CD4-positive, alpha-beta T cell treated with Interleukin-21 for 1 hour (primary cell): ENCODE data around the gene SLC39A7.
A peak's percentile ranks its signal among the peaks of the same experiment; 100 is the strongest.

ENCODE experiments used
- DNase-seq: peaks from one replicate; pipeline ENCODE4 v3.0.0-alpha.2; 2020

Gene SLC39A7

DNA sequence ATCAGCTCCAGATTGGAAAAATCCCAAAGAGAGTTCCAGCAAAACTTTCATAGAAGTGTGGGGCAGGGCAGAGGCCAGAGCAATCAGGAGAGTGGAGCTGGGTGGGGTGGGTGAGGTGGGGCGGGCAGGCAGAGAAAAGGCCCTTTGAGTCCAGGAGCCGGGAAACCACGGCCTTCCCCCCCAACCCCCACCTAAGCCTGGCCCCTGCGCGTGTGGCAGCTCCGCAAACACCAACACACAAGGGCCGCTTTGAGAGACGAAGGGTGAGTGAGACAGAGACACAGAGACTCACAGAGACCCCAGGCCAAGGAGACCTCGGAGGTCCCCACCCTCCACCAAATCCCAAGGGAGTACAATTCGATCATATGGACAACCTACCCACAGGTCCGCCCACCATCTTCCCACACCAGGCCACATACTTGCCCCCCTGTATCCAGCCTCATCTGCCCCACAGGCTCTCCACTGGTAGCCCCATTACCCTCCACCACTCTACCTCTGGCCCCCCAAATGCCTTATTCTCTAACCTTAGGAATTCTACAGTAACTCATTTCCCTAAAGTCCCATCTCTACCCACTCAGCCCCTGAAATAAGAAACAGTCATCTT, 10.1 kb upstream of the SLC39A7 start:
- no peak for DNase-seq

DNA sequence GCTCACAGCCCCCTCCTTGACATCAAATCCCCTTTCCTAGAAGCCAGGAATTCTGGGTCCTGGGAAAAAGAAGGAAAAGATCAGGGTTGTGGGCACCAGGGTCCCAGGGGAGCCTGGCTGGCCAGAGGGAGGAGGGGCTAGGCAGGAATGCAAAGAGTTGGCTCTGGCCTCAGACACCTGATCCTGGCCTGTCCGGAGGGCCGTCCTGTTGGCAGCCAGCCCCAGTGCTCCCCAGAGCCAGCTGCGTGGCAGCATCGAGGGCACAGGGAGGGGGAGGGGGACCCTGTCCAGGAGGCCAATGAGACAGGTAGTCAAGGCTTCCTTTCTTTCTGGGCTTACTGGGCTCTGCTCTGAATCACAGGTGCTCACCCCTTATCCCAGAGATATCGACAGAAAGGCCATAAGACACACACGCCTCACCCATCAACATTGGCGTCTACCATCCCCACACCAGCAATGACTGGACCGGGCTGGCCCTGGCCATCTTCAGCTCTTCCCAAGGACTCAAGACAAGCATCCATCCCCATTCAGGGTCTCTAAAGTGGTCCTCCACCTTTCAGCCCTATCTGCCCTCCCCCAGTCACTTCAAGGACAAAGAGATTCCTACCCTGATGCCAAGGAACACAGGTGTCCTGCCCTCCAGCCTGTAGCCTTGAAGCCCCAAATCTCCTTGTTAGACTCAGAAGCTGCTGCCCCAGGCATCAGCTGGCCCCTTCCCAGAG, 9.1 kb upstream of the SLC39A7 start:
- no peak for DNase-seq

DNA sequence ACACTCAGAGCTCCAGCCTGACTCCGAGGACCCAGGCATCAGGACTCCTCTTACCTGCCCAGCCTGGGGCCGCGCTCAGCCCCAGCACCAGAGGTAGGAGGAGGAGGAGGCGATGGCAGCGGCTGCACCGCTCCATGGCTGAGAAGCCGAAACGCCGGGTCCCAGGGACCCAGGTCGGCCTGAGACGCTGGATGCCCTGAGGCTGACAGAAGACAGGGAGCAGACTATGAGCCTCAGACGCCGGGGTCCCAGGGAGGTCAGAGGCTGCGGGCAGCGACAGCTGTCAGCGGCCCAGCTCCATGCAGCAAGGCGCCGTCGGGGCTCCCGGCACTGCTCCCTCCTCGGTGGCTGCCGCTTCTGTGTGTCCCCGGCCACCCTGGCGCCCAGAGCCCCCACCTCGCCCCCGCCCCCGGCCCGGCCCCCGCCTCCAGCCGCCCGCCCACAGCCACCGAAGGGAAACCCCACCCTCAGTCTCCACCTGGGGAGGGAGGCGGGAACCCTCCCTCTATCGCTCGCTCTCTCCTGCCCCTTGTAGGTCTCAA, 8.5 kb upstream of the SLC39A7 start, which contains the start of gene COL11A2:
TSS of gene COL11A2 (minus strand) at position 363 of the 542 bp plus-strand sequence. CDS start at position 136, 227 bp downstream.
- peak; percentile 39 for DNase-seq

DNA sequence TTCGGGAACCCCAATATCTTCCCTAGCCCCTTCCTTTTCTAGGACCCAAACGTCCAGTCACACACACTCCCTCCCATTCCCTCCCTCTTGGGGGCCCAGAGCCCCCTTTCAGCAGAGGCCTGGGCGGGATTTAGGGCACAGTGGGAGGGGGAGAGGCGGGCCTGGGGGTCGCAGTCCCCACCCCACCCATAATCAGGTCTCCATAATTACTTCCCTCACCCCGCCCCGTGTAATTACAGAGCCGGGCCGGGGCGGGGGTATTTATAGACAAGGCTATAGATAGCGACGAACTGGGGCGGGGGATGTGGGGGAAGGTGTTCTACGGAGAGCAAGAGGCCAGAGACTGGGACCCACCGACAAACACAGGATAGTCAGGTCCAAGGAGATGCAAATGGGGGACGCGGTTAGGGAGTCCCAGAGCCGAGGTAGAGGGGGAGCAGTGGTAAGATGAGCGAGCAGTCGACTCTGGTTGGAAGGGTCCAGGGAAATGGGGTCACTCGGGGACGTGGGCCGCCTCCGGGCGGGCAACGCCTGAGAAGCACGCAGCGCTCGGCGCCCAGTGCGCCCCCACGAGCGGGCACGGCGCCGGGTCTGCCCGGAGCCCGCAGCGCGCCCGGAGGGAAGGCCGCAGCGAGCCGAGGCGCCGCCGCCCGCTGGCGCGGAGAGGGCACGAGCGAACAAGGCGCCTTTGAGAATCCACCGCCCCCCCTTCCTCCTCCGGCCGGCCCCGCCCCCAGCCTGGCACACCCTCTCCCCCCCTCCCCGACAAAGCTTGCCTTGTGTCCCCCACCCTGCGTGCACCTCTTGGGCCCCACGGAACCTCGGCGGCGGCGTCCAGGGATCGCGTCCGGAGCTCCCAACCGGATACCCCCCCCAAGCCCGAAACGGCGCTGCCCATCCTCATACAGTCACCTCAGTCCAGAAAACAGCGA, 7.7 kb upstream of the SLC39A7 start:
- peak; percentile 25 for DNase-seq

DNA sequence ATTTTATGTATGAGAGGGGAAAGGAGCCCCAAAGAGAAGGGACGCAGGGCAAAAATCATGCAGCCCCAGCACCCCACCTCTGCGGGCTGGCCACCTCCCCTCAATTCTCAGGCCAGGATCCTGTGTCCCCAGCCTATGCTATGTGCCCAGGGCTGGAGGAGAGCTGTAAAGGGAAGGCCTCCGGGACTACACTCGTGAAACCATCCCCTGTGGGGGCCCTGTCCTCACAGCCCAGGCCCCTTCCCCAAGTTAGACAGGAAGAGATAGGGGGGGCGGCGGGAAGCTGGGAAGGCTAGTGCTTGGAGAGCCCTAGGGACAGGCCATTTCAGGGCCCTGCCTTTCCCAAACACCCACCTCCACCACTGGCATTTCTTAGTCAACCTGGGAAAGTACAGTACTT, 7.0 kb upstream of the SLC39A7 start:
- DNase-seq, result no peak

DNA sequence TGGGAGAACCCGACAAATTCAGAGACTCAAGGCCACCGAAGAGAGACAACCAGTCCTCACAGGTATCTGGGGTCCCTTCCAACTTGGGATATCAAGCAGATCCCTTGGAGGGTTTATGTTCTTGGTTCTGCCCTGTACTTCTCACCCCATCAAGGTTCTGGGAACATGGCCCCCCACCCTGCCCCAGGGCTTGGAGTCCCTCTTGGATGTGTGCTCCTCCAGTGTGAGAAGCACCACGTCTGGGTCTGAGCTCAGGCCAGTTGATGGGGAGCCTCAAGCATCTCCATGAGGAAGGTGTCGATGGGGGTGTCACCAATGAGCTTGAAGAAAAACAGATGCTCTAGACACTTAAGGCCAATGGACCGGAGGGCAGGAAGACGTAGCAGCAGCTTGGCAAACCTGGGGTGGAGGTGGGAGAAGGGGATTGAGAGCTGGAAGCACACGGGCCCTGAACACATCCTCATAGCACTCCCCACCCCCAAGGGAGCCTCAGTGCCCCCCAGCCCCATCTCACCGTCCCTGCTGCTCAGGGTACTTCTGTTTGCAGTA, 6.2 kb upstream of the SLC39A7 start:
- DNase-seq, result no peak

DNA sequence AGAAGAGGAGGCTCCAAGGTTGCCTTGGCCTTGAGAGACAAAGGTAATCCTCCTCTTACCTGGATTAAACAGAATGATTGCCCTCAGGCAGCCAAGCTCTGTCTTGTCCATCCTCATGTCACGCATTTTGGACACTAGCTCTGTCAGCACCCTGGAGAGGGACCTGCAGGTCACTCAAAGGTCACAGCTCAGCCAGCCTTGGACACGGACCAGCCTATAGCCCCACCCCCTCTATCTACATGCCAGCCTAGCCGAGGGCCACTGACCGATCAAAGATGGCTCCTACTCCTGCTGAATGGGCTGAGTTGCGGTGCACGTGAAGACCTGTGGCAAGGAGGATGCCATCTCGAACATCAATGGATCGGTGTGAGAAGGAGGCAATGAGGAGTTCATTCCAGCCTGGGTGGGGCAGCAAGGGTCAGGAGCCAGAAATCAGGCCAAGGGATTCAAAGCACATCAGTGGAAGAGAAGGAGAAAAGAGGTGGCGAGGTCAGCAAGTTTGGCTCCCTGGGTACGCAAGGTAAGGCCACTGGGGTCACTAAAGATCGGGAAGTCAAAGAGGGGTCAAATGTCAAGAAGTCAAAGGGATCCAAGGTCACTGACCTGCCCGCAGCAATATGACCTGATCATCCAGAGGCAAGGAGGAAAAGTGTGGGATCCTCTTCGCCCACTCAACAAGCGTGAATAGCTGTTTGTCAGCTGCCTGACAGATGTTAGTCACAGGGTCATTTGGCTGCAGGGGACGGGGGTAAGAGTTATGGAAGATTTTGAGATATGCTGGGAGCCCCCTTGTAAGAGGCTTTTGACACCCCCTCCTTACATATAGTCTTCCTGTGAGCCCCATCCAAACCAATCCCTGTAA, 5.1 kb upstream of the SLC39A7 start:
- no peak for DNase-seq

DNA sequence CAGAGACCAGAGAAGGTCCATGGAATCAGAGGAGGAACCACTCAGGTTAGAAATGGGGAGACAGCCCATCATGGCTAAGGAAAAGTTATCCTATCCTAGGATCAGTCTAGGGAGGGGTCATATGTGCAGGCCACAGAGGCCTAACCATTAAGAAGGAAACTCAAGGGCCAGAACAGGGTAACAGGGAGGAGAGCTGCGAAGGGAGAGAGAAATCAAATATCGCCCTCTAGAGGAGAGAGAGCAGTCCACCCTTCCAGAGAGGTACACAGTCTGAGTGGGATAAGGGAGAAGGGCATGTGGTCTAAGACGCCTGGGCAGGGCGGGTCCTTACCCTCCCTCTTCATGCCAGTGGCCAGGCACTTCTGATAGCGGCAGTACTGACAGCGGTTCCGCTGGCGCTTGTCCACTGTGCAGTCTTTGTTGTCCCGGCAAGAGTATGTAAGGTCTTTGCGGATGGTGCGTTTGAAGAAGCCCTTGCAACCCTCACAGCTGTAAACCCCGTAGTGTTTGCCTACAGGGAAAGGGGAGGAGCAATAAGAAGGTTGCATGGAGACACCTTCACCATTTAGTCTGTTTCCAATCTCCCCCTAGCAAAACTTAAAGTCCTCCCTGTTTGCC, 3.1 kb upstream of the SLC39A7 start:
- DNase-seq, result peak; percentile 67

DNA sequence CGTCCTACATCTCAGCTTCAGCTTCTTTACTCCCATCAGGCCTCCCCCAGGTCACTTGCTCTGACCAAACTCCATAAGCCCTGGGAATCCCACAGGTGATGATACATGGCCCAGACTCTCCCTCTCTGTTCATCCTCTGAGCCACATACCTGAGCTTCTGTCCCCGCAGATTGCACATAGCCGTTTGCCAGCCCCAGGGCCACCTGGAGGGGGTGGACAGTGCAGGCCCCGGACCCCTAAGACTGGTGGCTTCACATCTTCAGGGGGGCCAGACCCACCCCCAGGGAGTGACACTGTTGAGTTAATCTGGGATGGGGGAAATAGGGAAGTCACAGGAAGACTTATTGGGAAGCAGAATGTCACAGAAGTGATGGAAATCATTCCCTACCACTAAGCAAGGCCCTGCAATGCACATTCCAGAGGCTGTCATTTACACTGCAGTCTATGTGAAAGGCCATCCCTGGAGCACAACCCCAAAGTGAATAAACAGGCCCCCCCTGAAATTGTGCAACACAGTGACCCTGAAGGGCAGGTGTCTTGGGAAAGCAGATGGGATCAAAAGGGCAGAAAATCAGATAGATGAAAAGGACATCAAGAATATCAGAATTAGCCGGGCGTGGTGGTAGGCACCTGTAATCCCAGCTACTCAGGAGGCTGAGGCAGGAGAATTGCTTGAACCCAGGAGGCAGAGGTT, 2.4 kb upstream of the SLC39A7 start:
- DNase-seq, result no peak

DNA sequence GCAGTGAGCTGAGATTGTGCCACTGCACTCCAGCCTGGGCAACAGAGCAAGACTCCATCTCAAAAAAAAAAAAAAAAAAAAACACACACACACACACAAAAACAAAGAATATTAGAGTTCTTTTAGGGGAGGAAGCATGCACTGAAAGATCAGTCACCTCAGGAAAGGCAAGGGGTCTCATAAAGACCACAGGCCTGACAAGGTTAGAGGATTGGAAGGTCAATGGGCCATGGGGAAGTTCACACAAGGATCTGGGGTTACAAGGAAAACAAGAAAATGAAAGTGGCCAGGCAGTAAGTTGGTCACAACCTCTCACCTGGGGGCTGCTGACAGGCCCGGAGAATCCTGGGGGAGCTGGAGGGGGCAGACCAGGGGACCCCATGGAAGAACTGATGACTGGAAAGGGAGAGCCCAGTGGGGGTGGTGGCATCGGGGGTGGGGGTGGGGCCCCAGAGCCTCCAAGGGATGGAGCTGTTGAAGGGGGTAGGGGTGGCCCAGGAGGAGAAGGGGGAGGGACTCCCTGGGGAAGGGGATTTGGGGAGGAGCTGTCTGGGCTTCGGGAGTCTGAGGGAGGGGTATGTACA, 1.7 kb upstream of the SLC39A7 start:
- no peak for DNase-seq

DNA sequence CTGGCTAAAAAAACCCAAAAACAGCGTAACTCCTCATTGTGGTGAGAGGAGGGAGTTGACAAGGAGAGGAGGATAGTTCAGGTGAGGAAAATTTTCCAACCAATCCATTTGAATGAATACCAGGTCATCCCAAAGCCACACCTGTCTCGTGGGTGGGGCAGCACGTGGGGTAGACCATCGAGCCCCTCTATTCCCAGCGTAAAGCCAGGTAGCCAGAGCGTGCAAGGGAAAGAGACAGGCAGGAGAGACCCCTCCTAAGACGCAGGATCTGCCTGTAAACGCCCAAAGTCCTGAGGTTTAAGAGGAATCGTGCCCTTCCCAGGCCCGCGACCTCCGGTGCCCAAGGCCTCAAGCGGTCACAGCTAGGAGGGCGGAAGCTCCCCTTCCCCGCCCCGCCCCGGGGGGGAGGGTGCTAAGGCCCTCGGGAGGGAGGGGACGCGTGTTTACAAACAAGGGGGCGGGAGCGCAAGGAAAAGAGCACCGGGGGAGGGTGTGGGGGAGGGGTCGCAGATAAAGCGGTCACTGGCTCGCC, 914 bp upstream of the SLC39A7 start:
- no peak for DNase-seq

DNA sequence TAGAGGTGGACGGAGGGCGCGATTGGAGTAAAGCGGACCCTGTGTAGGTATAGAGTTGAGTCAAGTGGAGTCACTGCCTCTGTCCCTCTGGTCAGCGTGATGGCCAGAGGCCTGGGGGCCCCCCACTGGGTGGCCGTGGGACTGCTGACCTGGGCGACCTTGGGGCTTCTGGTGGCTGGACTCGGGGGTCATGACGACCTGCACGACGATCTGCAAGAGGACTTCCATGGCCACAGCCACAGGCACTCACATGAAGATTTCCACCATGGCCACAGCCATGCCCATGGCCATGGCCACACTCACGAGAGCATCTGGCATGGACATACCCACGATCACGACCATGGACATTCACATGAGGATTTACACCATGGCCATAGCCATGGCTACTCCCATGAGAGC, 479 bp downstream of the SLC39A7 start:
- no peak for DNase-seq

DNA sequence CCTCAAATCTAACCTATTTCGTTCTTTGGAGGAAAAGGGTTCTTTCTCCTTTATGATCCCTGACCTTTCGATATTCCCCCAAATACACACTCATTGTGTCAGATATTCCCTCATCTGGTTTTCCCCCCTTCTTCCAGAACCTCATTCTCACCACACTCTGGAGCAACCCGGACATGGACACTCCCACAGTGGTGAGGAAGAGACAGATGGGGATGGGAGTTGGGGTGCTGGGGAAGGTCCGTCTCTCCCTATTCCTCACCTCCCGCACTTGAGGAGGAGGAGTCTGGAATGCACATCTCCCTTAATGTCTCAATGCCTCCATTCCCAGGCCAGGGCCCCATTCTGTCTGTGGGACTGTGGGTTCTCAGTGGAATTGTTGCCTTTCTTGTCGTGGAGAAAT, 1.3 kb downstream of the SLC39A7 start:
- DNase-seq, result no peak

DNA sequence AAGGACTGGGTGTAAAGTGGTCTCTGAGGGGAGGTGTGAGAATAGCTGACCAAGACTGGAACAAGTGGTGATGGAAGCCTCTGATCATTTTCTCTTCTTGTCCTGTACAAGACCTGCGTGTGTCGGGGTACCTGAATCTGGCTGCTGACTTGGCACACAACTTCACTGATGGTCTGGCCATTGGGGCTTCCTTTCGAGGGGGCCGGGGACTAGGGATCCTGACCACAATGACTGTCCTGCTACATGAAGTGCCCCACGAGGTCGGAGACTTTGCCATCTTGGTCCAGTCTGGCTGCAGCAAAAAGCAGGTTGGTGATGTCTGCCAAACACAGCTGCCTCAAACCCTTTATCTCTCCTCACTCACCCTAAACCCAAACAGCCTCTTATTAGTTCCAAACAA, 2.1 kb downstream of the SLC39A7 start:
- no peak for DNase-seq

DNA sequence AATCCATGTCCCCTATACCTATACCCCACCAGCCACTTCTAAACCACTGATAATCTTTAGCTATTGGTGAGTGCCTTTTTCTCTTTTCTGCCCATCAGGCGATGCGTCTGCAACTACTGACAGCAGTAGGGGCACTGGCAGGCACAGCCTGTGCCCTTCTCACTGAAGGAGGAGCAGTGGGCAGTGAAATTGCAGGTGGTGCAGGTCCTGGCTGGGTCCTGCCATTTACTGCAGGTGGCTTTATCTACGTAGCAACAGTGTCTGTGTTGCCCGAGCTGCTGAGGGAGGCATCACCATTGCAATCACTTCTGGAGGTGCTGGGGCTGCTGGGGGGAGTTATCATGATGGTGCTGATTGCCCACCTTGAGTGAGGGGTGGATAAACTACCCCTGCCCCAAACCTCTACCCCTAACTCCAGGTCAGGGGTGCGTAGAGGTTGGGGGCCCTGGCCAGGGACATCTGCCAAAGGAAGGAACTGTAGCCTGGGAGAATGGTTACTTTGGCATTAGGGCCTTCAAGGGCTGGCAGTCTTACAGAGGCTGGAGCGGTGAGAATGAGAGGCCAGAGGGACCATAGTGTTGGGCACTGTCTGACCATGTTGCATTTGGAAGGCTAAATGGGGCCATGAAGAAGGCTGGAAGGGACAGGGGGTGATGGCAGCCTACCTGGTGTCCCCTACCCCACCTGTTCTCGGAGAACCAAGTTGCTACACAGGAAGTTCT, 2.9 kb downstream of the SLC39A7 start:
- no peak for DNase-seq

DNA sequence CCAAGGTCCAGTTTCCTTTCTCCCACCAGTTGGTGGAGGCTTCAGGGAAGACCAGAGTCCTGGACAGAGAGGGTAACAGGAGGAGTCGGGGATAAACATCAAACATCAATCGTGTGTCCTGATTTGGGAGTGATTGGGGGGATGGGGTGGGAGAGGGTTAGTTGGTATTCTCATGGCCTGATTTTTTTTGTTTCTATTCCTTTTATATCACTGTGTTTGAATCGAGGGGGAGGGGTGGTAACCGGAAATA, 3.4 kb downstream of the SLC39A7 start:
- DNase-seq, result no peak

DNA sequence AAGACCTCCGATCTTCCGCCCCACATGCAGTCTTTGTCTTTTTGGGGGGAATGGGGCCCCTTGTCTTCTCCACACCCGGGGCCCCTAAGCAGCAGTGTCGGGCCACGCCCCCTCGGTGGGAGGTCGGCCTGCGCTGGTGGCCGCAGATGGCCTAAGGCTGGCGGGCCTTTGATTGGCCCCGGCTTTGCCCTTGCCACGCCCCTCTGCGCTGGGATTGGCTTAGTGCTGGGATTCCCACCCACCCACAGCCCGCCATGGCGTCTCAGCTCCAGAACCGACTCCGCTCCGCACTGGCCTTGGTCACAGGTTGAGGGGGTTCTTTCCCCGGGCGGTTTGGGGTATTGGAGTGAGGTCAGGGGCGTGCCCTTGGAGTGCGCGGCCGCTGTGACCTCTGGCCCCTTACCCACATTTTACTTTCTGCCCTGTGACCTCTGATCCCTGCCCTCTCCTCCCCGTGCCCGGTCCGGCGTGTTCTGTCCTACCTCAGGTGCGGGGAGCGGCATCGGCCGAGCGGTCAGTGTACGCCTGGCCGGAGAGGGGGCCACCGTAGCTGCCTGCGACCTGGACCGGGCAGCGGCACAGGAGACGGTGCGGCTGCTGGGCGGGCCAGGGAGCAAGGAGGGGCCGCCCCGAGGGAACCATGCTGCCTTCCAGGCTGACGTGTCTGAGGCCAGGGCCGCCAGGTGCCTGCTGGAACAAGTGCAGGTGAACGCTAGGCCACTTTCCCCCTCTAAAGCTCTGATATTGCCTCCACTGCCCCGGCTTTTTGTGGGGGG, 3.9 kb downstream of the SLC39A7 start, which contains the start of gene HSD17B8:
TSS of gene HSD17B8 (plus strand) at position 241 of the 776 bp plus-strand sequence. CDS start at position 255, 14 bp downstream.
- peak; percentile 94 for DNase-seq

DNA sequence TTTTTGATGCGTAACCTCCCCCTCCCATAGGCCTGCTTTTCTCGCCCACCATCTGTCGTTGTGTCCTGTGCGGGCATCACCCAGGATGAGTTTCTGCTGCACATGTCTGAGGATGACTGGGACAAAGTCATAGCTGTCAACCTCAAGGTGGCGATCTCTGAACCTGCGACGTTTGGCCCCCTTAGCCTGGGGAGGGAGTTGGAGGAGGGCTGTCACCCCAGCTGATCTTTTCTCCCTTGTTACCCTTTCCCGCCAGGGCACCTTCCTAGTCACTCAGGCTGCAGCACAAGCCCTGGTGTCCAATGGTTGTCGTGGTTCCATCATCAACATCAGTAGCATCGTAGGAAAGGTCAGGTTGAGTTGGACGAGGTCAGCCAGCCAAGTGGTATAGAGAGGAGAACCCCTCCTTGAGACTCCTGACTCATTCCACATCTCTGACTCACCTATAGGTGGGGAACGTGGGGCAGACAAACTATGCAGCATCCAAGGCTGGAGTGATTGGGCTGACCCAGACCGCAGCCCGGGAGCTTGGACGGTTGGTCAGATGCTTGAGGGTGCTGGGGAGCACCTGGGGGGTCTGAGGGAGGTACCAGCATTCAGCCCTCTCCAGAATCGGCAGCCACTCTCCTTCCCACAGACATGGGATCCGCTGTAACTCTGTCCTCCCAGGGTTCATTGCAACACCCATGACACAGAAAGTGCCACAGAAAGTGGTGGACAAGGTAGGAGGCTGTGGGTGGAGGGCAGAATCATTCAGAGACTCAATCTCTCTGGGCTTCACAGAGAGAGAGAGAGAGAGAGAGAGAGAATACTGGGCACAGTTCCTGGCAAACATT, 4.7 kb downstream of the SLC39A7 start:
- peak; percentile 38 for DNase-seq
